Measurements from ENCODE around the gene RNASE13. TPM values are rescaled to one million over a fixed set of nuclear protein-coding genes. Genes with fewer than 3 reads are reported as not detected.

Gene RNASE13
- total RNA-seq, 2 donors from 2014 or later: not detected

- intact Hi-C loops (cut with DNase I): no loop called here
- Histone ChIP-seq H3K36me3 (replicated peaks in 1 of 2; ENCODE audit: insufficient read depth in 1 of 2, low read depth in 2 of 2) (no peaks in the 10 kb centered on the region), H3K4me3 (no peak overlapping the region), H3K4me1 (peaks cover 37% of the 10 kb centered on the region), H3K9me3 (no peaks in the 10 kb centered on the region), H3K27me3 (no peaks in the 10 kb centered on the region), H3K27ac (peak overlapping the region; percentile 78 to 90 (median 86))
- DNase-seq: peak; percentile 68 to 73 (median 70)
- 3% methylated on average over 30 to 41 of the region's 45 CpGs for WGBS, 2 donors
- peak; percentile 33 for ATAC-seq
- TF ChIP-seq POLR2A (IDR thresholded peaks at IDR 0.05): no peak
- TF ChIP-seq, protein P1, sequence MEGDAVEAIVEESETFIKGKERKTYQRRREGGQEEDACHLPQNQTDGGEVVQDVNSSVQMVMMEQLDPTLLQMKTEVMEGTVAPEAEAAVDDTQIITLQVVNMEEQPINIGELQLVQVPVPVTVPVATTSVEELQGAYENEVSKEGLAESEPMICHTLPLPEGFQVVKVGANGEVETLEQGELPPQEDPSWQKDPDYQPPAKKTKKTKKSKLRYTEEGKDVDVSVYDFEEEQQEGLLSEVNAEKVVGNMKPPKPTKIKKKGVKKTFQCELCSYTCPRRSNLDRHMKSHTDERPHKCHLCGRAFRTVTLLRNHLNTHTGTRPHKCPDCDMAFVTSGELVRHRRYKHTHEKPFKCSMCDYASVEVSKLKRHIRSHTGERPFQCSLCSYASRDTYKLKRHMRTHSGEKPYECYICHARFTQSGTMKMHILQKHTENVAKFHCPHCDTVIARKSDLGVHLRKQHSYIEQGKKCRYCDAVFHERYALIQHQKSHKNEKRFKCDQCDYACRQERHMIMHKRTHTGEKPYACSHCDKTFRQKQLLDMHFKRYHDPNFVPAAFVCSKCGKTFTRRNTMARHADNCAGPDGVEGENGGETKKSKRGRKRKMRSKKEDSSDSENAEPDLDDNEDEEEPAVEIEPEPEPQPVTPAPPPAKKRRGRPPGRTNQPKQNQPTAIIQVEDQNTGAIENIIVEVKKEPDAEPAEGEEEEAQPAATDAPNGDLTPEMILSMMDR (IDR thresholded peaks at IDR 0.05): peak; percentile 42 to 71 (median 67)
Observed at GRCh38 chr14:21068521-21069387, 34.1 kb upstream of the RNASE13 start.

DNA sequence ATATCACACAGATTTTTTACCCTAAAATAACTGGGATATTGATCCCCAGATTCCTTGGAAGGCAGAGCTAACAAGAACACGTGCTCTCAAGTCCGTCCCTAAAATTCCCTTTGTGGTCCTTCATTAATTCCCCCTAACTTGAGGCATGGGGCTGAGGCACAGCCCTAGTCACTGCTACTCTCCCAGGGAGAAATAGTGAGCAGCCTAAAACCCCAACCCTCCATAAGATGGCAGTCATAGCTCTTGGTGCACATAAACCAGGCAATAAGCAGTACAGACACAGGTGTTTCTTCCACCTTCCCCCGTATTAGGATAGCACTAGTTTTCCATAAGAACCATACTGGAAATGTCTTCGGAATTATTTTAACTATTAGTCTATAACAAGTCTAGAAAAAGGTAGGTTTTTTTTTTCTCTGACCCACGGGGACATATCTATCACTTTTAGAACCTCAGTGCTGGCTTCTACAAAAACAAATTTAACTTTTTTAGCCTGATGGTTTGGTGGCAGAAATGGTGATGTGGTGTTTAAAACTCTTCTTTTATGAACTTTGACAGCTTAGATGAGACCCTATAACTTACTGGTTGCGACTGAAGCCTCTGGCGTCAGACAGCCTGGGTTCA, 32.4 kb upstream of the RNASE13 start:
- intact Hi-C loops (cut with DNase I): no loop called here
- Histone ChIP-seq H3K27ac (no peak overlapping the region), H3K36me3 (replicated peaks in 1 of 2; ENCODE audit: insufficient read depth in 1 of 2, low read depth in 2 of 2) (no peaks in the 10 kb centered on the region), H3K4me1 (peaks cover 37% of the 10 kb centered on the region), H3K4me3 (no peak overlapping the region), H3K27me3 (no peaks in the 10 kb centered on the region), H3K9me3 (no peaks in the 10 kb centered on the region)
- 53 to 56% methylated on average over 7 of the region's 7 CpGs for WGBS, 2 donors
- TF ChIP-seq POLR2A (IDR thresholded peaks at IDR 0.05): no peak
- TF ChIP-seq, protein P1 (IDR thresholded peaks at IDR 0.05): no peak
- DNase-seq (no peak), ATAC-seq (no peak)

DNA sequence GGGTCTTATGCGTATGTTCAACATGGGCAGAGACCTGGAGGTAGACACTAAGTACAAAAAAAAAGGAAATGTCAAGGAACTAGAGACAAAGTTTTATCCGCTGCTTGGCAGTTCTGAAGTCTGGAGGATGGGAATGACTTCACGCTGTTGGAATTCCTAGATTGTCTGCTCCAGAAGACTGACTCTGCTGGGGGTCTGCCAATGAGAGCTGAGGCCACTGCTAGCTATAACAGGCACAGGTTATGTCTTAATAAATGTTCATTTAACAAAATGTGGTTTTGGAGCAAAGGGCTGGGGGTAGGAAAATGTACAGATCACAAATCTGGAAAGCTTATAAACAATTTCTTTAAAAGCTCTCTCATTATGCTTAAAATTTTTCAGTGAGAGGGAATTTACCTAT, 28.9 kb upstream of the RNASE13 start:
- H3K36me3 ChIP-seq (replicated peaks in 1 of 2; ENCODE audit: insufficient read depth in 1 of 2, low read depth in 2 of 2): no peaks in the 10 kb centered on the region
- intact Hi-C loops (cut with DNase I): no loop called here
- peak in 3 of 4 donors; percentile 46 to 65 (median 55) for DNase-seq
- no peak for TF ChIP-seq POLR2A (IDR thresholded peaks at IDR 0.05)
- TF ChIP-seq, protein P1 (IDR thresholded peaks at IDR 0.05): no peak
- H3K27ac ChIP-seq: peak overlapping the region in 3 of 4 donors; percentile 28 to 55 (median 52)
- H3K4me3 ChIP-seq: no peak overlapping the region
- no peaks in the 10 kb centered on the region for H3K9me3 ChIP-seq
- H3K27me3 ChIP-seq: no peaks in the 10 kb centered on the region
- peaks cover 30% of the 10 kb centered on the region for H3K4me1 ChIP-seq
- peak; percentile 64 for ATAC-seq
- WGBS, 2 donors: 57 to 64% methylated on average over 3 of the region's 3 CpGs

DNA sequence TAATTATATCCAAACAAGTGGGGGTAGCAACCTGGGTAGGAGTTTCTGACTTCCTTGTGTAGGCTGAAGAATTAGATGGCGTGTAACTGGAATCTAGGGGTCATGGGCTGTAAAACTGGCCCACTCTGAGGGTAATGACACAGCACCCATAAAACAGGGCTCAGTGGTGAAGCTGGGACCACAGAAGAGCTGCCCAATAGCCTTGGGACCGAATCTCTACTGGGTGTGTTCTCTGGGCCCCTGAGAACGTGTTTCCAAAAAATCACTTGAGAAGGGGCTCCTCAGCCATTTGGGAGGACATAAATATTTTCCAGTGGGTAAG, 26.7 kb upstream of the RNASE13 start:
- no peak for ATAC-seq
- H3K9me3 ChIP-seq: no peaks in the 10 kb centered on the region
- DNase-seq: no peak
- H3K4me3 ChIP-seq: no peak overlapping the region
- TF ChIP-seq, protein P1 (IDR thresholded peaks at IDR 0.05): no peak
- no peak for TF ChIP-seq POLR2A (IDR thresholded peaks at IDR 0.05)
- WGBS, 2 donors: 80 to 86% methylated on average over 3 of the region's 3 CpGs
- no peaks in the 10 kb centered on the region for H3K27me3 ChIP-seq
- peaks cover 33% of the 10 kb centered on the region for H3K4me1 ChIP-seq
- no peaks in the 10 kb centered on the region for H3K36me3 ChIP-seq (replicated peaks in 1 of 2; ENCODE audit: insufficient read depth in 1 of 2, low read depth in 2 of 2)
- intact Hi-C loops (cut with DNase I): no loop called here
- peak overlapping the region in 3 of 4 donors; percentile 0 to 39 (median 14) for H3K27ac ChIP-seq

Measured in body of pancreas (tissue), 4 donors.